GM21529 (cell line): Measurements from ENCODE around the gene CD69.
A peak's percentile ranks its signal among the peaks of the same experiment; 100 is the strongest.
"Not testable (repeated sequence)": the region's sequence is repeated elsewhere in the genome, so short reads cannot be mapped to it uniquely, and the experiment has no call there.

Source experiments
- ATAC-seq: cut with Tn5 transposase; IDR thresholded peaks from one replicate; pipeline ENCODE4 v1.9.1; 2021; ENCODE audit not compliant: unreplicated experiment

The CD69 gene

DNA sequence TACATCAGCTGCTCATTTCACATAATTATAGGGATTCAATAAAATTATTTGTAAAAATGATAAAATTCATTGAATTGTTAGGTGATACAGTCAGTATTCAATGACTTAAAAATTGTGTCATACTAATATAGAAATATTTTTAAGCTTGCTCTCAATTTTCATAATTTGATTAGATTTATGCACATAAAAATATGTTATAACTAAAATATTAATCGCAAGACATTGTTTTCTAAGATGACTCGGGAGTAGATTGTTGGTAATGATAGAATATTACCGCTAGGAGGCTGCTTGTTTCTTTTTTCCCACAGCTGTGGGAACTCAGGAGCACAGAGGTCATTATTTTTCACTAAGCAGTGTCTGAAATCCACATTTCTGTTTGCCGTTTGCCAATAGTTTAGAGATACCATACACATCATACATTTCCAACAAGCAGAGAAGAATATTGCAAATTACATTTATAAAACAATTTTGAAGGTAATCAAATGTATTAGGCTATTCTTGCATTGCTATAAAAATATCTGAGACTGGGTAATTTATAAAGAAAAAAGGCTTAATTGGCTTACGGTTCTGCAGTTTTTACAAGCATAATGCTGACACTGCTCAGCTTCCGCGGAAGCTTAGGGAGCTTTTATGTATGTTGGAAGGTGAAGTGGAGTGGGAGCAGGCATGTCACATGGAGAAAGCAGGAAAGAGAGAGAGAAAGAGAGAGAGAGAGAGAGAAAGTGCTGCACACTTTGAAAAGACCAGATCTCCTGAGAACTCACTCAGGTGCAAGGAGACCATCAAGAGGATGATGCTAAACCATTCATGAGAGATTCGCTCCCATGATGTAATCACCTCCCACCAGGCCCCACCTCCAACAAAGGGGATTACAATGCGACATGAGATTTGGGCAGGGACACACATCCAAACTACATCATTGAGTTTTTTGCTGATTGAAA lies 9.2 kb downstream of the CD69 start:
- ATAC-seq, result no peak

- ATAC-seq, result peak; percentile 68
These were observed 10.2 kb downstream of the CD69 start for GRCh38 chr12:9750276-9751203.

- no peak for ATAC-seq
These were observed 11.1 kb downstream of the CD69 start for GRCh38 chr12:9749640-9750039.

DNA sequence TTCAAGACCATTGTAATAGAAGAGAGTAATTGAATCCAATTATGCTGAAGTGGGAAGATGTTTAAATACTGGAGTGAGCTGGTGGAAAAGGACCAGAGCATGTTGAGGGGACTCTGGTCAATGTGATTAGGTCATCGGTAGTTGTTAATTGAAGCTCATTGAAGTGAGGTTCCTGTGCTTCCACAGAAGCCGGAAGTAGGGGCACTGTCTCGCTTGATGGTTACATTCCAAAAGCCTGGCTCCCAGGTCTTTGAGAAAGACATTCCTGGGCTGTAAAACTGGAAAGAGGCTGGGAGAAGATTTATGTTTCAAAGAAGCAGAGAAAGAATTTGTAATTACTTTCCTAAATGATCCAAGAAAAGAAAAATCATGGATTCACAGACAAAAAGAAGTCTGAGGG lies 15.5 kb downstream of the CD69 start:
- no peak for ATAC-seq

DNA sequence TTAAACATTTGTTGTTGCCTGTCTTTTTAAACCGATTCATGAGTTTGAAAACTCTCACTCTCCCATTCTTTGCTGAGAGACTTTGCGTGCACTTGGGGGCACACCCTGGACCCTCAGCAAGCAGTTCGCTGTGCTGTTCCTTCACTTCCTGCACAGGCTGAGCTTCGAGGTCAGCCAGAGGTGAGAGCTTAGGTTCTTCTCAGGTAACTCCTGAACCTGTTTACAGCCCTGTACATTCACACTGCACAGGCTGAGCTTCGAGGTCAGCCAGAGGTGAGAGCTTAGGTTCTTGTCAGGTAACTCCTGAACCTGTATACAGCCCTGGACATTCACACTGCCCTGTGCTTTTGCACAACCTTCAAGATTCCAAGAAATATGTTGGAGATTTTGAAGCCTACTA lies 18.0 kb downstream of the CD69 start:
- ATAC-seq, result peak; percentile 42

DNA sequence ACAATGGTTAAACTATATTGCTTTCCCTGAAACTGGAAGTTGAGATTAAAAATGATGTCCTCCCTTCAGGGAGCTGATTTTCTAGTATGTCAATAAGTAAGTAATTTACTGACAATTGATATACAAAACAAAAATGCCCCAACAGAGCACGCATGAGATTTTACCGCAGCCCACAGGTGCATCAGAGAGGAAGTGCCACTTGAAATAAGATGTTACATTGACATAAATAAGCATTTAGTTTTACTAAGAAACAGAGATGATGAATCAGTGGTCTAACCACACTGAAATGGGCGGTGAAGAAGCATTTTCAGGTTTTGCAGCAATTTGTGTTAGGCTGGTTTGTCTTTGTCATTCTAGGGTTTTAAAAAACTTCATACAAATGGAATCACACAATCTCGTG lies 19.0 kb downstream of the CD69 start:
- ATAC-seq, result peak; percentile 77

DNA sequence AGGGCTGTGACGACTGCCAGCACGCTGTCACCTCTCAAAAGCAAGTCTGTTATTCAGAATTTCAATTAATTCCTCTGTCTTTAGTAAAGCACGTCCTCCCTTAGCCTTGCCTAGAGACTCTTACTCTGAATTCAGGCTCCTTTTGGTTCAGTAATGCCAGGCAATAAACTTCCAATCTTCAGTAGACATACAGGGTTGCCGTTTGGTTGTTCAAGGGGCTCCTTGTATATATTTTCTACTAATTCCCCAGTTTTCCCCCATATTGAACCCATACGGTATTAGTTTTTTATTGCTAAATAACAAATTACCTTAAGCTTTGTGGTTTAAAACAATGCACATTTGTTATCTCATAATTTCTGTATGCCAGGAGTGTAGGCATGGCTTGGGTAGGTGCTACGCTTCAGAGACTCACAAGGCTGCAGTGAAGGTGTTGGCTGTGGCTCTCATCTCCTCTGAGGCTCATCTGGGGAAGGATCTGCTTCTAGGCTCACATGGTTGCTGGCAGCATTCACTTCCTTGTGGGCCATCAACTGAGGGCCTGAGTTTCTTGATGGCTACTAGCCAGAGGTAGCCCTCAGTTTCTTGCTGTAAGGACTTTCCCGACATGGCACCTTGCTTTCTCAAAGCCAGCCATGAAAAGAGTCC lies 20.5 kb downstream of the CD69 start:
- no peak for ATAC-seq

DNA sequence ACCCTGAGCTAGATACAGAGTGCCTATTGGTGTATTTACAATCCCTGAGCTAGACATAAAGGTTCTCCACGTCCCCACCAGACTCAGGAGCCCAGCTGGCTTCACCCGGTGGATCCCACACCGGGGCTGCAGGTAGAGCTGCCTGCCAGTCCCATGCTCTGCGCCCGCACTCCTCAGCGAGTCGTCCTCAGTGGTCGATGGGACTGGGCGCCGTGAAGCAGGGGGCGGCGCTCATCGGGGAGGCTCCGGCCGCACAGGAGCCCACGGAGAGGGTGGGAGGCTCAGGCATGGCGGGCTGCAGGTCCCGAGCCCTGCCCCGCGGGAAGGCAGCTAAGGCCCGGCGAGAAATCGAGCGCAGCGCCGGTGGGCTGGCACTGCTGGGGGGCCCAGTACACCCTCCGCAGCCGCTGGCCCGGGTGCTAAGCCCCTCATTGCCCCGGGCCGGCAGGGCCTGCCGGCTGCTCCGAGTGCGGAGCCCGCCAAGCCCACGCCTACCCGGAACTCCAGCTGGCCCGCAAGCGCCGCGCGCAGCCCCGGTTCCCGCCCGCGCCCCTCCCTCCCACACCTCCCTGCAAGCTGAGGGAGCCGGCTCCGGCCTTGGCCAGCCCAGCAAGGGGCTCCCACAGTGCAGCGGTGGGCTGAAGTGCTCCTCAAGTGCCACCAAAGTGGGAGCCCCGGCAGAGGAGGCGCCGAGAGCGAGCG lies 21.1 kb downstream of the CD69 start:
- not testable (repeated sequence) for ATAC-seq

DNA sequence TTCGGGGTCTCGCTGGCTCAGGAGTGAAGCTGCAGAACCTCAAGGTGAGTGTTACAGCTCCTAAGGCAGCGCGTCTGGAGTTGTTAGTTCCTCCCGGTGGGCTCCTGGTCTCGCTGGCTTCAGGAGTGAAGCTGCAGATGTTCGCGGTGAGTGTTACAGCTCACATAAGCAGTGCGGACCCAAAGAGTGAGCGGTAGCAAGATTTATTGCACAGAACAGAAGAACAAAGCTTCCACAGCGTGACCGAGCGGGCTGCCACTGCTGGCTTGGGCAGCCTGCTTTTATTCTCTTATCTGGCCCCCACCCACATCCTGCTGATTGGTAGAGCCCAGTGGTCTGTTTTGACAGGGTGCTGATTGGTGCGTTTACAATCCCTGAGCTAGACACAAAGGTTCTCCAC lies 21.8 kb downstream of the CD69 start:
- not testable (repeated sequence) for ATAC-seq

GRCh38 chr12:9736936-9737705 lies 23.6 kb downstream of the CD69 start:
- ATAC-seq, result no peak

- no peak for ATAC-seq
These were observed 25.1 kb downstream of the CD69 start for GRCh38 chr12:9735601-9736000.

GRCh38 chr12:9732921-9733461 lies 27.7 kb downstream of the CD69 start, which contains the start of gene CLECL1:
TSS of gene CLECL1 (minus strand) at chr12:9733097.
- peak; percentile 40 for ATAC-seq

DNA sequence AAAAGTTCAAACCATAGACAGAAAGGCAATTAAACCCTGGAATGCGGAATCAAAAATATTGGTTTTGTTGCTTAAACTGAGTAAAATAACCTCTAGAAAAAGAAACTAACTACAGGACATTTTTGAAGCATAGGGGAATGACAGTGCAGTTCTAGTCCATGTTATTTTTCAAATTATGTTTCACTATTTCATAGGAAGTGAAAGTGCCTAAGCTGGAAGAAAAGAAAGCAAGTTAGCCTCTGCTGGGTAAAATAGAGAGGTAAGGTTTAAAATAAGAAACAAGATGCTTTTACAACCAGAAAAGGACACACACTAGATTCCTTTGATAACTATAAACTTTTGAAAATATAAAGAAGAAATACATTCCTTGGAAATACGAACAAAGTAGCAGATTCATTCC lies 28.9 kb downstream of the CD69 start:
- ATAC-seq, result peak; percentile 49

GRCh38 chr12:9731393-9731792 lies 29.3 kb downstream of the CD69 start:
- ATAC-seq, result no peak

- ATAC-seq, result no peak
These were observed 30.1 kb downstream of the CD69 start for GRCh38 chr12:9730591-9730990.

GRCh38 chr12:9730011-9730410 lies 30.7 kb downstream of the CD69 start:
- ATAC-seq, result no peak

DNA sequence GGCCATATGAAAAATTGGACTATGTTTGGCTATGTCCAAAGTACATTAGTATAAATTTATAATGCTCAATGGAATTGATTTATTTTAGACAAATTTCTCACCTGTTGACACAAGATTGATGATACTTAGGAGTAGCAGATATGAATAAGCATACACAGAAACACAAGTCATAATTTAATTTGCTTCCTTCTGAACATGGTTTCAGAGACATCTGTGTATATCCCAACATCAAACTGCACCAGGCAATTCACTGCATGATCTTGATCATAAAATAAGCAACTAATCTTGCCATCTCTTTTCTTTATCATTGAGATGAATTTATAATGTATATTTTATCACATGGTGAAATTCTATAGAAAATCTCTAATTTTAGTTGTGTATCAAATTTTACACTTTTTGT lies 31.6 kb downstream of the CD69 start:
- ATAC-seq, result no peak

GRCh38 chr12:9727813-9728212 lies 32.9 kb downstream of the CD69 start:
- no peak for ATAC-seq

GRCh38 chr12:9725213-9725870 lies 35.4 kb downstream of the CD69 start:
- no peak for ATAC-seq
